BJ (cell line): ENCODE data around the gene TUBB. TPM values are rescaled to one million over a fixed set of nuclear protein-coding genes. Genes with fewer than 3 reads are reported as not detected.

Source experiments
- CTCF ChIA-PET: fragments of 350-600 bp; formaldehyde crosslinking; extraction: SDS; loops from one replicate; lab custom pipeline; 2021; ENCODE audit warnings: antibody characterized with exemption, inconsistent platforms; lab: Yijun Ruan, JAX
- POLR2A ChIA-PET: fragments of 300-600 bp; sonication (Branson Sonifier 250); formaldehyde crosslinking; extraction: SDS; loops from one replicate; lab custom pipeline; 2021; ENCODE audit warnings: antibody characterized with exemption; lab: Charles Lee
- DNase-seq: peaks from one replicate; pipeline ENCODE4 v3.0.0-alpha.2; 2011; ENCODE audit warnings: low read depth
- H3K27me3 ChIP-seq: 2 replicates; pipeline ENCODE4 v1.6.0; 2011; ENCODE audit warnings: low read length; ENCODE audit not compliant: control insufficient read depth, insufficient read depth
- H3K36me3 ChIP-seq: 2 replicates; pipeline ENCODE4 v1.5.1; 2011; ENCODE audit warnings: low read length; ENCODE audit not compliant: control insufficient read depth, insufficient read depth
- H3K4me3 ChIP-seq: 2 replicates; pipeline ENCODE4 v1.5.1; 2011; ENCODE audit warnings: low read depth, mild to moderate bottlenecking, control low read depth, low read length
- CTCF ChIP-seq: IDR thresholded peaks from 2 replicates; pipeline ENCODE4 v1.5.1; 2011; ENCODE audit warnings: low read depth, mild to moderate bottlenecking, control low read depth, inconsistent platforms, low read length, moderate library complexity; ENCODE audit not compliant: insufficient read depth
- polyA plus RNA-seq: library from polyadenylated mRNA; depleted of rRNA; stranded (reverse); fragments of >200 nt; gene quantifications from 2 replicates; pipeline ENCODE4 v1.2.3, GENCODE V29; 2011; rRNA removed
- small RNA-seq: library from RNA; depleted of rRNA; stranded (forward); fragments of <200 nt; gene quantifications from one replicate; pipeline ENCODE3, GENCODE V24; 2012; ENCODE audit warnings: low replicate concordance, low read depth; ENCODE audit not compliant: insufficient read length

TUBB gene
- polyA plus RNA-seq, 1 experiment = 1,840 TPM

- peak; percentile 83 for DNase-seq
- H3K27me3 ChIP-seq = no peaks in the 10 kb centered on the region
- POLR2A ChIA-PET = interaction anchor here (0.6 to 0.9 kb wide), 2 partner anchors 13 to 27 kb away, joined by 3 read pairs; no protein-coding TSS in a partner anchor
- no peak for TF ChIP-seq CTCF
- CTCF ChIA-PET = interaction anchor here (0.8 to 2.2 kb wide), 6 partner anchors 10 to 41 kb away, joined by 3 to 8 read pairs (median 4); no protein-coding TSS in a partner anchor
- H3K36me3 ChIP-seq = no peaks in the 10 kb centered on the region
- H3K4me3 ChIP-seq = peak overlapping the region; percentile 1; the same call in 1 of the 2 replicates
Measured at GRCh38 chr6:30769088-30769852, 49.1 kb downstream of the TUBB start.

- DNase-seq = no peak
- Histone ChIP-seq H3K36me3 (no peaks in the 10 kb centered on the region), H3K27me3 (no peaks in the 10 kb centered on the region), H3K4me3 (no peak overlapping the region)
- ChIA-PET CTCF (interaction anchor here (1.0 to 2.2 kb wide), 4 partner anchors 9 to 18 kb away, joined by 3 to 8 read pairs (median 5); no protein-coding TSS in a partner anchor), POLR2A (interaction anchor here (0.9 kb wide), 1 partner anchor 12 kb away, joined by 3 read pairs; no protein-coding TSS in a partner anchor)
- no peak for TF ChIP-seq CTCF
Measured at GRCh38 chr6:30769853-30770524, 49.8 kb downstream of the TUBB start.

GRCh38 chr6:30770592-30770991, 50.4 kb downstream of the TUBB start:
- Histone ChIP-seq H3K4me3 (no peak overlapping the region), H3K36me3 (no peaks in the 10 kb centered on the region), H3K27me3 (no peaks in the 10 kb centered on the region)
- CTCF ChIA-PET = interaction anchor here (1.3 kb wide), 2 partner anchors 10 to 13 kb away, joined by 3 to 8 read pairs; no protein-coding TSS in a partner anchor
- POLR2A ChIA-PET = interaction anchor here (0.9 kb wide), 1 partner anchor 11 kb away, joined by 3 read pairs; no protein-coding TSS in a partner anchor
- no peak for TF ChIP-seq CTCF
- no peak for DNase-seq

GRCh38 chr6:30774701-30775100, 54.5 kb downstream of the TUBB start:
- H3K4me3 ChIP-seq = no peak overlapping the region
- no peak for TF ChIP-seq CTCF
- DNase-seq = no peak
- no peaks in the 10 kb centered on the region for H3K27me3 ChIP-seq
- no peaks in the 10 kb centered on the region for H3K36me3 ChIP-seq
- ChIA-PET CTCF (interaction anchor here (1.5 kb wide), 1 partner anchor 8 kb away, joined by 6 read pairs; no protein-coding TSS in a partner anchor), POLR2A (interaction anchor here (0.6 kb wide), 1 partner anchor 283 kb away, joined by 3 read pairs; no protein-coding TSS in a partner anchor)

Small RNA genes within 50 kb of the gene (small RNA-seq; reads per million reads assigned to genes)
- gene RF00019 (not detected), gene RN7SL353P (not detected)

Other genes with a start within 250 kb of the TUBB start
- gene HLA-E, start 230.8 kb upstream of the TUBB start, polyA plus RNA-seq = 211 and 293 TPM in 2 replicates
- gene GNL1, start 163.9 kb upstream of the TUBB start, polyA plus RNA-seq = 47.4 and 47.6 TPM in 2 replicates
- 15.8 and 16.0 TPM in 2 replicates for gene PRR3, start 163.1 kb upstream of the TUBB start, polyA plus RNA-seq
- 30.0 and 37.9 TPM in 2 replicates for gene ABCF1, start 148.9 kb upstream of the TUBB start, polyA plus RNA-seq
- gene PPP1R10, start 103.1 kb upstream of the TUBB start, polyA plus RNA-seq = 27.0 and 32.2 TPM in 2 replicates
- gene MRPS18B, start 102.5 kb upstream of the TUBB start, polyA plus RNA-seq = 58.7 and 69.3 TPM in 2 replicates
- 5.5 and 6.8 TPM in 2 replicates for gene ATAT1, start 93.5 kb upstream of the TUBB start, polyA plus RNA-seq
- 5.4 and 6.0 TPM in 2 replicates for gene C6orf136, start 73.2 kb upstream of the TUBB start, polyA plus RNA-seq
- gene DHX16, start 47.3 kb upstream of the TUBB start, polyA plus RNA-seq = 25.1 and 44.5 TPM in 2 replicates
- 87.5 and 121 TPM in 2 replicates for gene PPP1R18, start 33.7 kb upstream of the TUBB start, polyA plus RNA-seq
- gene NRM, start 29.4 kb upstream of the TUBB start, polyA plus RNA-seq = 12.6 and 19.7 TPM in 2 replicates
- 5.1 and 7.5 TPM in 2 replicates for gene MDC1, start 3.1 kb upstream of the TUBB start, polyA plus RNA-seq
- gene FLOT1, start 22.3 kb downstream of the TUBB start, polyA plus RNA-seq = 205 and 292 TPM in 2 replicates
- 43.7 and 51.7 TPM in 2 replicates for gene IER3, start 24.2 kb downstream of the TUBB start, polyA plus RNA-seq
- gene DDR1, start 164.2 kb downstream of the TUBB start, polyA plus RNA-seq = 10.6 and 17.0 TPM in 2 replicates
- 24.9 and 28.2 TPM in 2 replicates for gene GTF2H4, start 187.9 kb downstream of the TUBB start, polyA plus RNA-seq
- 14.8 and 16.1 TPM in 2 replicates for gene VARS2, start 193.9 kb downstream of the TUBB start, polyA plus RNA-seq
- gene SFTA2, start 211.8 kb downstream of the TUBB start, polyA plus RNA-seq = not detected in 2 replicates
- gene MUCL3, start 220.6 kb downstream of the TUBB start, polyA plus RNA-seq = not detected in 2 replicates